Measurements from ENCODE around the gene SPRED2.

- TF ChIP-seq CTCF (IDR thresholded peaks at IDR 0.05; ENCODE audit: low read depth, low read length, poor library complexity, severe bottlenecking) (no peak), EZH2phosphoT487 (IDR thresholded peaks at IDR 0.05; ENCODE audit: borderline replicate concordance, low read length) (no peak)
These were observed 62.8 kb downstream of the SPRED2 start for GRCh38 chr2:65369574-65369973.
